A549 treated with RU486 at 1 μM for 4 hours (cell line): Measurements from ENCODE around the gene TAF11L13. TPM values are rescaled to one million over a fixed set of nuclear protein-coding genes. Genes with fewer than 3 reads are reported as not detected.

Source experiments
- total RNA-seq: library from RNA; stranded (reverse); fragments of 200-300 nt; extraction: Qiagen RNA extraction; gene quantifications from 5 replicates; pipeline ENCODE4 v1.2.3, GENCODE V29; 2022; ENCODE audit warnings: low read depth

The TAF11L13 gene
- total RNA-seq, result not detected in 5 replicates

DNA sequence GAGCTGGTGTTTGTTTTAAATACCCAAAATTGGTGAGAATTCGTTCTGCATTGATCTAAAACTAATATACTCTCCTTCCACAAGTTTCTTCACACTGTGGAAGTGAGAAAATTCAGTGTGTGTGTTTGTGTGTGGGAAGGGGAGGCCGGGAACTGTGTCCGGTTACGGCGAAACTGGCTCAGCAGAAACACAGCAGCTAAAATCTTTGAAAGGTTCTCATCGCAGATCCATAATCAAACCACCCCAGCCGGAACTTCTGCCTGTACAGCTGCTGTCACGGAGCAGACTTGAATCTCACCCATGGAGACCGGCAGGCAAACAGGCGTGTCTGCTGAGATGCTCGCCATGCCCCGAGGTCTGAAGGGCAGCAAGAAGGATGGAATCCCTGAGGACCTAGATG lies at the start of gene TAF11L13:
Gene TAF11L13, plus strand, starts transcription at position 301 of the 400 bp plus-strand sequence.

DNA sequence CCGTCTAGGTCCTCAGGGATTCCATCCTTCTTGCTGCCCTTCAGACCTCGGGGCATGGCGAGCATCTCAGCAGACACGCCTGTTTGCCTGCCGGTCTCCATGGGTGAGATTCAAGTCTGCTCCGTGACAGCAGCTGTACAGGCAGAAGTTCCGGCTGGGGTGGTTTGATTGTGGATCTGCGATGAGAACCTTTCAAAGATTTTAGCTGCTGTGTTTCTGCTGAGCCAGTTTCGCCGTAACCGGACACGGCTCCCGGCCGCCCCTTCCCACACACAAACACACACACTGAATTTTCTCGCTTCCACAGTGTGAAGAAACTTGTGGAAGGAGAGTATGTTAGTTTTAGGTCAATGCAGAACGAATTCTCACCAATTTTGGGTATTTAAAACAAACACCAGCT lies 46.2 kb upstream of the TAF11L13 start, which contains the start of gene TAF11L7:
Gene TAF11L7, minus strand, starts transcription at position 101 of the 400 bp plus-strand sequence.

DNA sequence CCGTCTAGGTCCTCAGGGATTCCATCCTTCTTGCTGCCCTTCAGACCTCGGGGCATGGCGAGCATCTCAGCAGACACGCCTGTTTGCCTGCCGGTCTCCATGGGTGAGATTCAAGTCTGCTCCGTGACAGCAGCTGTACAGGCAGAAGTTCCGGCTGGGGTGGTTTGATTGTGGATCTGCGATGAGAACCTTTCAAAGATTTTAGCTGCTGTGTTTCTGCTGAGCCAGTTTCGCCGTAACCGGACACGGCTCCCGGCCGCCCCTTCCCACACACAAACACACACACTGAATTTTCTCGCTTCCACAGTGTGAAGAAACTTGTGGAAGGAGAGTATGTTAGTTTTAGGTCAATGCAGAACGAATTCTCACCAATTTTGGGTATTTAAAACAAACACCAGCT lies 41.0 kb upstream of the TAF11L13 start, which contains the start of gene TAF11L8:
Gene TAF11L8, minus strand, starts transcription at position 101 of the 400 bp plus-strand sequence.

DNA sequence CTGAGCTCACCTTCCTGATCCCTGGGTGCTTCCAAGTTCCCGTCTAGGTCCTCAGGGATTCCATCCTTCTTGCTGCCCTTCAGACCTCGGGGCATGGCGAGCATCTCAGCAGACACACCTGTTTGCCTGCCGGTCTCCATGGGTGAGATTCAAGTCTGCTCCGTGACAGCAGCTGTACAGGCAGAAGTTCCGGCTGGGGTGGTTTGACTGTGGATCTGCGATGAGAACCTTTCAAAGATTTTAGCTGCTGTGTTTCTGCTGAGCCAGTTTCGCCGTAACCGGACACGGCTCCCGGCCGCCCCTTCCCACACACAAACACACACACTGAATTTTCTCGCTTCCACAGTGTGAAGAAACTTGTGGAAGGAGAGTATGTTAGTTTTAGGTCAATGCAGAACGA lies 37.6 kb upstream of the TAF11L13 start, which contains the start of gene TAF11L9:
Gene TAF11L9, minus strand, starts transcription at position 140 of the 400 bp plus-strand sequence.

DNA sequence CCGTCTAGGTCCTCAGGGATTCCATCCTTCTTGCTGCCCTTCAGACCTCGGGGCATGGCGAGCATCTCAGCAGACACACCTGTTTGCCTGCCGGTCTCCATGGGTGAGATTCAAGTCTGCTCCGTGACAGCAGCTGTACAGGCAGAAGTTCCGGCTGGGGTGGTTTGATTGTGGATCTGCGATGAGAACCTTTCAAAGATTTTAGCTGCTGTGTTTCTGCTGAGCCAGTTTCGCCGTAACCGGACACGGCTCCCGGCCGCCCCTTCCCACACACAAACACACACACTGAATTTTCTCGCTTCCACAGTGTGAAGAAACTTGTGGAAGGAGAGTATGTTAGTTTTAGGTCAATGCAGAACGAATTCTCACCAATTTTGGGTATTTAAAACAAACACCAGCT lies 34.2 kb upstream of the TAF11L13 start, which contains the start of gene TAF11L10:
Gene TAF11L10, minus strand, starts transcription at position 101 of the 400 bp plus-strand sequence.

DNA sequence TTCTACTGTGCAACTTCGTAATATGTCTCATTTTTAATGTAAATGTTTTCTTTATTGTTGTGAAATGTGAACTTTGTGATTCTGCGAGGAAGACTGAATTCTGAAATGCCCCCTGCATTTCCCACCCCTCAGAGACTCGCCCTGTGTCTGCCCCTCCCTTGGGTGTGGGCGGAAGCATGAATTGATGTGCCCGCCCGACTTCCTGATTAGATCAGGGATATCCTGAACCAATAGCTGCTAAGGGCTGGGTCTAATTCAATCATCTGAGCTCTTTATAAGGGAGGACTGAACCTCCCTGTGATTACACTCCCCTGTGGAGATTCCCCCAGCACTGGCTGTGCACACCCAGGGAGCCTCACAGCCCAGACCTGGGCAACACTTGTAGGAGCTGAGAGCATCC lies 28.0 kb upstream of the TAF11L13 start, which contains the start of gene TAF11L11:
Gene TAF11L11, plus strand, starts transcription at position 304 of the 400 bp plus-strand sequence.

DNA sequence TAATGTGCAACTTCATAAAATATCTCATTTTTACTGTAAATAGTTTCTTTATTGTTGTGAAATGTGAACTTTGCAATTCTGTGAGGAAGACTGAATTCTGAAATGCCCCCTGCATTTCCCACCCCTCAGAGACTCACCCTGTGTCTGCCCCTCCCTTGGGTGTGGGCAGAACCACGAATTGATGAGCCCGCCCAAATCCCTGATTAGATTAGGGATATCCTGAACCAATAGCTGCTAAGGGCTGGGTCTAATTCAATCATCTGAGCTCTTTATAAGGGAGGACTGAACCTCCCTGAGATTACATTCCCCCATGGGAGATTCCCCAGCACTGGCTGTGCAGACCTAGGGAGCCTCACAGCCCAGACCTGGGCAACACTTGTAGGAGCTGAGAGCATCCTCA lies 21.8 kb upstream of the TAF11L13 start, which contains the start of gene TAF11L12:
Gene TAF11L12, plus strand, starts transcription at position 301 of the 400 bp plus-strand sequence.

DNA sequence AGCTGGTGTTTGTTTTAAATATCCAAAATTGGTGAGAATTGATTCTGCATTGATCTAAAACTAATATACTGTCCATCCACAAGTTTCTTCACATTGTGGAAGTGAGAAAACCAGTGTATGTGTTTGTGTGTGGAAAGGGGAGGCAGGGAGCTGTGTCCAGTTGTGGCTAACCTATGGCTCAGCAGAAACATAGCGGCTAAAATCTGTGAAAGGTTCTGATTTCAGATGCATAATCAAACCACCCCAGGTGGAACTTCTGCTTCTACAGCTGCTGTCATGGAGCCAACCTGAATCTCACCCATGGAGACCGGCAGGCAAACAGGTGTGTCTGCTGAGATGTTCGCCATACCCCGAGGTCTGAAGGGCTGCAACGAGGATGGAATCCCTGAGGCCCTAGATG lies 2.3 kb downstream of the TAF11L13 start, which contains the start of gene TAF11L14:
Gene TAF11L14, plus strand, starts transcription at position 301 of the 400 bp plus-strand sequence.

Other genes with a start within 250 kb of the TAF11L13 start
- gene TAF11L2, start 133.9 kb upstream of the TAF11L13 start, total RNA-seq, result not detected in 5 replicates
- not detected in 5 replicates for gene TAF11L3, start 113.7 kb upstream of the TAF11L13 start, total RNA-seq
- gene TAF11L4, start 110.3 kb upstream of the TAF11L13 start, total RNA-seq, result not detected in 5 replicates
- not detected in 5 replicates for gene TAF11L5, start 106.9 kb upstream of the TAF11L13 start, total RNA-seq
- gene TAF11L6, start 103.4 kb upstream of the TAF11L13 start, total RNA-seq, result not detected in 5 replicates
- gene TAF11L7, start 46.3 kb upstream of the TAF11L13 start, total RNA-seq, result not detected in 5 replicates
- not detected in 5 replicates for gene TAF11L8, start 41.1 kb upstream of the TAF11L13 start, total RNA-seq
- gene TAF11L9, start 37.7 kb upstream of the TAF11L13 start, total RNA-seq, result not detected in 5 replicates
- not detected in 5 replicates for gene TAF11L10, start 34.3 kb upstream of the TAF11L13 start, total RNA-seq
- gene TAF11L11, start 27.9 kb upstream of the TAF11L13 start, total RNA-seq, result 0.21 to 0.38 TPM (median 0.25 TPM) in 4 of 5 replicates, not detected in the other
- 0.14 to 0.18 TPM in 2 of 5 replicates, not detected in the others for gene TAF11L12, start 21.7 kb upstream of the TAF11L13 start, total RNA-seq
- gene TAF11L14, start 2.4 kb downstream of the TAF11L13 start, total RNA-seq, result not detected in 5 replicates